ENCODE measurements around the gene PAIP2.
"Not testable (repeated sequence)": the region's sequence is repeated elsewhere in the genome, so short reads cannot be mapped to it uniquely, and the experiment has no call there.

Gene PAIP2

DNA sequence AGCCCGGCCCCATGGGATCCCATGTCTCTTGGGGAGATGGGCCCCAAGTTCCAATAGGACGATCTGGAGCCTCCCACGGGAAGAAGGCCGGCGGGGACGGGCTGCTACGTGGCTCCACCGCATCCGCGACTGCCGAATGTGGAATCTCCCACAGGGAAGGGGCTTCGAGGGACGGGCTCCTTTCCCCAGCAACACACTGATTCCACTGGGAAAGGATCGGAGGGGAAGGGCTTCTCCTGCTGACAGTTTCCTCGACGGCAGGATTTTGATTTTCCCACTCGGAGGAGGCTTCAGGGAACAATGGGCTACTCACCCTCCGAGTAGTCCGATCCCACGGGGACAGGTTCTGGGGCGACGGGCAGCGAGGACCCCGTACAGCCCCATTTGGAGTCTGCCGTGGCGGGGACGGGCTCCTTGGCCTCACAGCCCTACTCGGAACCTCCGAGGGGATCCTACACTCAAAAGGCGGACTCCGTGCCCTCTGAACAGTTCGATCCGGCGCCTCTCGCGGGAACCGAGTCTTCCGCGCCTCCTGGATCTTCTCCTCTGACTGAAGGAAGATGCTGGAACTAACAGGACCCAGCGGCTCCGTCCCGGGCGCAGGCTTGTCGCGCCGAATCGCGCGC is 52.0 kb downstream of the PAIP2 start:
- DNase-seq = peak; percentile 19

DNA sequence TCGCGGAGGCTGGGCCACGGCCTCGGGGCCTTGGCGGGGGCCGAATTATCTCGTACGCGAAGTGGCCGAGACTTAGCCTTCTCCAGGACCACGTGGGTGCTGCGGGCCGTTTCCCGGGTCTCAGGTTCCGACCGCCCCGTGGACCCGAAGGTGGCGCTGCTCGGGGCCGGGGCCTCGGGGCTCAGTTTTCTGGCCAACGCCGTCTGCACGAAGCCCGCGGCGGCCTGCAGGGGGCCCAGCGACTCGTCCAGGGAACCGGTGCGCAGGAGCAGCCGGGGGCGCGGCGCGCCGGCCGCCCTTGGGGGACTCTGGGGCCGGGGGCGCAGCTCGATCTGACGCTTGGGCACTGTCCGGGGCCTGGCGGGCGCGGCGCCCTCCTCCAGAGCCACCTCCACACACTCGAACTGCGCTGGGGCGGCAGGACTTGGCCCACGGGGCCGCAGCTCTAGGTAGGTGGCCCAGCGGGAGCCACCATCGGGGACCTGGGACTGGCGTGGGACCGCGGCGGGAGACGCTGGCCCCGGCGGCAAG is 52.5 kb downstream of the PAIP2 start:
- DNase-seq = peak; percentile 65

GRCh38 chr5:139394654-139395566 is 53.3 kb downstream of the PAIP2 start, which contains the start of gene PROB1:
PROB1 (minus strand) TSS chr5:139395104; CDS start chr5:139395081, 23 bp downstream.
- DNase-seq = no peak

DNA sequence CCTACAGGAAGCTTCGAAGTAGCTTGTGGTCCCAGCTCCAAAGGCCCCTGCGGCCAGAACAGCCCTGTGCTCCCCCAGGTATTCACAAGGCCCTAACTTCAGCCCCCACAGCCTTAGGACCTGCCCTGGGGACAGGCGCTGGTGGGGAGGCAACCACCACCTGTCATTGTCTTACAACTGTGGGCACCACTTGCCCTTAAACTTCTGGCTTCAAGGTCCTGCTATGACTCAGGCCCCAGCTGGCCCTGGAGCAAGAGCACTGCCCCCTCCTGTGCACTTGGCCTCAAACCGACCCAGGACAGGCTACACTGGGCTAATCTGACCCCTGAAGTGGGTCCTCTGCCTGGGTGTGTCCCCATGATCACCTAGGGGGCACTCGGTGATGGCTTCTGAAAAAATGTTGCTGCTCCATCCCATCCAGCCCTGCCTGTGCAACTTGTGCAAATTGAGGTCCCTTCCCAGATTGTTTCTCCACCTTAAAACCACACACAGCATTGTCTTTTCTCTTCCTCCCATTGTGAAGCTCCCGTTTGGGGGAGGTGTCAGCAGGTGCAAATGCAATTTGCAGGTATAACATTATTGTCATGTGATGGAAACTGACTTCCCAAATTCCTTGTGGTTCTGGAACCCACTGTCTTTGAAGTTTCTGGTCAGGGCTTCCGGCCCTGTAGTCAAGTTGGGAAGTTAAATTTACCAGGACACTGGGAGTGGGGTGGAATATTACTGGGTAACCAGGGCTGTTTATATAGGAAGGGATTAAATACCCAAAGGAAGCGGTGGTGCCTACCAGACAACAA is 54.4 kb downstream of the PAIP2 start:
- no peak for DNase-seq

- no peak for DNase-seq
Measured at GRCh38 chr5:139396691-139397090, 55.0 kb downstream of the PAIP2 start.

DNA sequence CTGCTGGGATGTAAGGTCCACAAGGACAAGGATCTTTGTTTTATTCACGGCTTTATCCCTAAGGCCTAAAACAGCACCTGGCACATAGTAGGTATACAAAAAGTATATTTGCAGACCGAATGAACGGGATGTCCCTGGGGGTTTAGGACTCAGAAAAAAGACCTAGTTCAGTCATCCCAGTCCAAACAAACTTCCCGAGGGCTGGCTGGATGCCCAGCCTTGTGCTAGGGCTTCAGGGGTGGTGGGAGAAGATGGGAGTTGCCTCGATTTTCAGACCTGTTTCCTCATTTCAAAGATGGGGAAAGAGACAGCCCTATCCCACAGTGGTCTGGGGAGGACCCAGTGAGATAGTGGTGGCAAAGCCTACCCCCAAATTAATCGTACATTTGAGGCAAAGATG is 56.3 kb downstream of the PAIP2 start:
- no peak for DNase-seq

DNA sequence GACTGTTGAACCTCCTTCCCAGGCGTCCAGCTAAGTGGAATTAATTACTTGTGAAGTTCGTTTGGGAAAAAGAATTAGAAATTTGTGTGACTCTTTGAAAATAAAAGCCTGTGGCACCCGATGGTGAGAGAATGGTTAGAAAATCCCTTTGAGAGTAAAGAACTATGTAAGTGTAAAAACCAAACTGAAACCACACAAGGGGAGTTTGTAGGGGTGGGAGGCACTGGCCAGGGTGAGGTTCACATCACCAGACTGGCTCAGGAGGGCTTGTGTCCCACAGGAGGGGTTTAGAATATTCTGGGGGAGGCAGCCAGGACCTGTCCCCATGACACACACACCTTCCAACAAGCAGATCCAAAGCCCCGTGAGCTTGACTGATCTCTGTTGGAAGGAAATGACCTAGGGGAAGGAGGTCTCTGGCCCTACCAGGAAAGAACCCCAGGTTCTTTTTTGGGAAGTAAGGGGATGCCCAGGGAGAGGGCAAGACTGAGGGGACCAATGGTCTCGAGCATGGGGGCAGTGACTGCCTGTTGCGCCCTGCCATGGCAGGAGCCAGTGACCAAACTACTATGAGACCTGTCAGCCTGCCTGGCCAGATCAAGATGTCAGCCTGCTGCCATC is 58.0 kb downstream of the PAIP2 start:
- no peak for DNase-seq

- no peak for DNase-seq
Measured at GRCh38 chr5:139401546-139401945, 59.9 kb downstream of the PAIP2 start.

DNA sequence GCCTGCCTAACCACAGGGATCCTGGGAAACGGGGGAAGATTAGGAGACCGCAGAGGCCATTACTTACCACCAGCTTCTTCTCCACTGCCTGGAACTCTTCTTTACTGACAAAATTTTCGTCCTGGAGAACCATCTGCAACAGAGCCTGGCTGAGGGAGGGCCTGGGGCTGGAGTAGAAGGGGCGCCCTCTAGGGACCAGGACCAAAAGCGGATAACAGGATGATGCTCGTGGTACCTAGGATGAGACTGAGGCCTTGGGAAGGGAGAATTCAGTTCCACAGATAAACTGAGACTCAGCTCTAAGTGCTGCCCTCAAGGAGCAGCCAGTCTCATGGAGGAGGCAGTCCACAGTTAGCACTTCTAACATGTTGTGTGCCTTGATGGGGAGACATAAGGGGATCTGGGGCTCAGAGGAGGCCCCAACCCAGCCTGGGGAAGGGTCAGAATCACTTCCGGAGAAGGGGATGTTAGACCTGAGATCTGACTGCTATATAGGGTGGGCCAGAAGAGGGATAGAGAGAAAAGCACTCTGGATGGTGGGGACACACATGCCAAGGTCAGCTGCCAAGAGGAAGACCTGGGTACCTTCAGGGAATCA is 61.0 kb downstream of the PAIP2 start:
- peak; percentile 37 for DNase-seq

- no peak for DNase-seq
Measured at GRCh38 chr5:139403418-139403786, 61.7 kb downstream of the PAIP2 start.

- peak; percentile 99 for DNase-seq
Measured at GRCh38 chr5:139403787-139404483, 62.3 kb downstream of the PAIP2 start, which contains the start of gene SPATA24. SPATA24 (minus strand) TSS chr5:139404089; CDS start chr5:139404060, 29 bp downstream.

DNA sequence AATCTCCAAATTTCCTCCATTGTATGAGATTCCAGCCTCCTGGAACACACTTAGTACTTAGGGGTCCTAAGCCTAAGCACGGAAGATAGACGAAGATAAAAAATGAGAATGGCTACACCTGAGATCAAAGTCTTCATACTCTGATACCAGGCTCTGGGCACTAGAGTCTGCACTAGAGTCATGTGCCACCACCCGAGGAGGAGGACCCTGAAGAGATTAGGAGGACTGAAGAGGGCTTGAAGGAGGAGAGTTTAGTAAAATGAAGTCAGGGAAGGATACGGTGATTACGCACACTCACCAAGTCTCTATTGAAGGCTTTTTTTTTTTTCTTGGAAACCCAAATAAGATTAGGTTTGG is 62.8 kb downstream of the PAIP2 start:
- DNase-seq = peak; percentile 23

DNA sequence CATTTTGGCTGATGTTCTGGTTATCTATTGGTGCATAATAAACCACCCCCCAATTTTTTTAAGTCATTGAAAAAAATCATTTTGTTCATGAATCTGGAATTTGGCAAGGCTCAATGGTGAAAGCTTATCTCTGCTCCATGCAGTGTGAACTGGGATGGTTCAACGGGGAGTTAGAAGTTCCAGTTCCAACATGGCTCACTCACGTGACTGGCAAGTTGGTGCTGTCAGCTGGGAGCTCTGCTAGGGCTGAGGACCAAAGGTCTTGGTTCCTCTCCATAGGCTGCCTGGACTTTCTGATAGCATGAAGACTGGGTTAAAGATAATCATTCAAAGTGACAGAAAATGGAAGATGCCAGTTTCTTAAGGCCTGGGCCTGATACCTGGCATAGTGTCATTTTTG is 65.3 kb downstream of the PAIP2 start:
- DNase-seq = no peak

GRCh38 chr5:139407517-139407916 is 65.9 kb downstream of the PAIP2 start:
- DNase-seq = no peak

- DNase-seq = no peak
Measured at GRCh38 chr5:139408191-139408590, 66.5 kb downstream of the PAIP2 start.

DNA sequence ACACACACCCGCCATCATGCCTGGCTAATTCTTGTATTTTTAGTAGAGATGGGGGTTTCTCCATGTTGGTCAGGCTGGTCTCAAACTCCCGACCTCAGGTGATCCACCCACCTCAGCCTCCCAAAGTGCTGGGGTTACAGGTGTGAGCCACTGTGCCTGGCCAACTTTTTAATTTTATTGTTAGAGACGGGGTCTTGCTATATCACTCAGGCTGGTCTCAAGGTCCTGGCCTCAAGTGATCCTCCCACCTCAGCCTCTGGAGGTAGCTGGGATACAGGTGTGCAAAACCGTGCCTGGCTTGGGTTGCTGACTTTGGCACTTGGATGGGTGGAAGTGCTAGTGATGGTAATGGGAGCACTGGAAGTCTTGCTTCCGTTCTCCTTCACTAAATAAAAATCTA is 67.5 kb downstream of the PAIP2 start:
- not testable (repeated sequence) for DNase-seq

GRCh38 chr5:139410121-139410992 is 68.7 kb downstream of the PAIP2 start:
- DNase-seq = no peak

GRCh38 chr5:139410993-139411828 is 69.6 kb downstream of the PAIP2 start:
- no peak for DNase-seq

DNA sequence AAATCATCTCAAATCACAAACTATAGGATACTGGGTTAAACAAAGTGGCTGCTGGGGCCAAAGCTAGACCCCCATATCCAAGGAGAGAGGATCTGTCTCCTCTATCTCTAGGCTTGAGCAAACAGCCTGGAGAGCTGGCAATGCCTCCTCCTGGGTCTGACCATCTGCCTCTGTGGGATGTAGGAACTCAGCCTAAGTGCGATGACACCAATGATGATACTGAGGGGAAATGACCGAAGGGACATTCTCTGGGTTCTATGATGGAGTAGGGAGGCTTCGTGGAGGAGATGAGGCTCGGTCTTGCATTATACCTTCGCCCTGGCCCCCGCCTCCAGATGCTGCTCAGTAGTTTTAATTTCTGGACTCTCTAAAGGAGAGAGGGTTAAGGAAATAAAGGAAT is 71.5 kb downstream of the PAIP2 start:
- no peak for DNase-seq

DNA sequence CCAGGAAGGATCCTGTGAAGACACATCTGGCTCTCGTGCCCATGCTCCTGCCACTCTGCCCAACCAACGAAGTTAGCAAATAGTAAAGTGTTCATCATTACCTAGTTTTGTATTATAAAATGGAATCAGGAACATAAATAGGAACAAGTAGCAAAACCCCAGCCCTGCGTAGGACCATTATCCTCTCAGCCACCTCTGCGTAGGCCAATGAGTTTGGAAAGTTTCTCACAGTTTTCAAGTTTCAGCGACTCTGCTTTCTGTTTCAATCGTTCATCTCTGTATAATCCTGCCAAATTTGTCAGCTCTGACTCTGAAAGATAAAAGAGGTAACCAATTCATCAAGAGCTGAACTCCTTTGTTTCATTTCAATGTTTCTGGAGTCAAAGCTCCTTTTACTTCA is 72.3 kb downstream of the PAIP2 start:
- DNase-seq = no peak

All from CD4-positive, alpha-beta T cell treated with Interleukin-6 for 4 hours (primary cell).